ENCODE data around the gene ZNF337.
"Not testable (repeated sequence)": the region's sequence is repeated elsewhere in the genome, so short reads cannot be mapped to it uniquely, and the experiment has no call there.

ZNF337 gene

DNA sequence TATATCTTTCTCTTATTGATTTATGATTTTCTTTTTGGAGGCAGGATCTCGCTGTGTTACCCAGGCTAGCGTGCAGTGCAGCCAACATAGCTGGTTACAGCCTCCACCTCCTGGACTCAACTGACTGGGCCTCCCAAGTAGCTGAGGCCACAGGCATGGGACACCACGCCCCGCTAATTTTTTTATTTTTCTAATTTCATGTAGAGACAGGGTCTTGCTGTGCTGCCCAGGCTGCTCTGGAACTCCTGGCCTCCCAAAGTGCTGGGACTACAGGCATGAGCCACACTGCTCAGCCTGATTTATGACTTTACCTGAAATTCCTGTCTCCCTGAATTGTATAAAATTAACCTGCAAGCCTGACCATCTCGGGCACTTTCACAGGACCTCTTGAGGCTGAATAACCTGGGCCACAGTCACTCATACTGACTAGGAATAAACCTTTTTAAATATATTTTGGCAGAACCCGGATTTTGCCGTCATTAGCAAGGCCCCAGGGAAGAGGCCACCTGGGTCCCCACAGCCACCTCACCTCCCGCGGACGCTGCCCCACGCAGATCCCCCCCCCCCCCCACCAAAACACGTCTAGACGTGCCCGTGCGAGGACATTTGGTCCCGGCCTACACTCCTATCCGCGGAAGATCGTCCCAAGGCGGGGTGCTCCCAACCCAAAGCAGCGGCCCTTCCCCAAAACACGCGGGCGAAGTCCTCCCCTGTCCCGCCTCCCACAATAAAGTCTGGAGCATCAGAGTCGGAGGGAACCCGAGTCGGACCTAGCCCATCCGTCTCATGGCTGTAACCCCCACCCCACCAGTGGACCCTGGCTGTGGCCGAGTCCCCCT is 902 bp downstream of the ZNF337 start:
- DNase-seq (ENCODE audit: low read depth, low spot score), result no peak
- WGBS (ENCODE audit: insufficient coverage, insufficient read length), result no CpG with 5 or more reads among the region's 30 CpGs
- H3K9me3 ChIP-seq (ENCODE audit: control insufficient read depth, insufficient read depth, low read length), result no peaks in the 10 kb centered on the region
- peak overlapping the region; percentile 83 for H3K4me3 ChIP-seq (ENCODE audit: low read length)
- no peak overlapping the region for H3K27ac ChIP-seq (ENCODE audit: low read length)
- no peaks in the 10 kb centered on the region for H3K27me3 ChIP-seq (ENCODE audit: control insufficient read depth, insufficient read depth, low read length)
- H3K36me3 ChIP-seq (ENCODE audit: control insufficient read depth, insufficient read depth, low read length), result no peaks in the 10 kb centered on the region; the same call in 1 of the 2 replicates
- no peaks in the 10 kb centered on the region for H3K4me1 ChIP-seq (ENCODE audit: control insufficient read depth, insufficient read depth, low read length)

- no peak for DNase-seq (ENCODE audit: low read depth, low spot score)
- Histone ChIP-seq H3K9me3 (ENCODE audit: control insufficient read depth, insufficient read depth, low read length) (no peaks in the 10 kb centered on the region), H3K4me1 (ENCODE audit: control insufficient read depth, insufficient read depth, low read length) (no peaks in the 10 kb centered on the region), H3K36me3 (ENCODE audit: control insufficient read depth, insufficient read depth, low read length) (no peaks in the 10 kb centered on the region; the same call in 1 of the 2 replicates), H3K27me3 (ENCODE audit: control insufficient read depth, insufficient read depth, low read length) (no peaks in the 10 kb centered on the region), H3K27ac (ENCODE audit: low read length) (no peak overlapping the region), H3K4me3 (ENCODE audit: low read length) (no peak overlapping the region)
- no CpG with 5 or more reads among the region's 2 CpGs for WGBS (ENCODE audit: insufficient coverage, insufficient read length)
These were observed 4.2 kb downstream of the ZNF337 start for GRCh38 chr20:25692499-25692898.

DNA sequence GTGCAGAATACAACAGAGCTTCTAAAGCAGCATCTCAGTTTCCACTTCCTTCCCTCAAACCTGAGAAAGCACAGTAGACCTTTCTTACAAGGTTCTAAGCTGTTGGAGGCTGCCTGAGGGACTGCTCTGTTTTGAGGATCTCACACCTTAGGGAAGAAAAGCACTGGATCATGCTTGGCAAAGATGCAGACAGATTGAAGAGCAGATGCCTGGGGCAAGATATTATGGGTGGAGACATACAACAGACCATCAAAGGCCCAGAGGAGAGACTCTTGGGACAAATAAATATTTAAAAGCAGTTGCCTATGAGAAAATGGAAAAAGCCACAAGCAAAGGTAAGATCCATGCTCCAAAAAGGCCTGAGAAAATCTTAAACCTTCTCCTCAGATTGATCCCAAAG is 6.2 kb downstream of the ZNF337 start:
- Histone ChIP-seq H3K27me3 (ENCODE audit: control insufficient read depth, insufficient read depth, low read length) (no peaks in the 10 kb centered on the region), H3K9me3 (ENCODE audit: control insufficient read depth, insufficient read depth, low read length) (no peaks in the 10 kb centered on the region), H3K4me1 (ENCODE audit: control insufficient read depth, insufficient read depth, low read length) (no peaks in the 10 kb centered on the region), H3K27ac (ENCODE audit: low read length) (no peak overlapping the region), H3K36me3 (ENCODE audit: control insufficient read depth, insufficient read depth, low read length) (peaks cover 2% of the 10 kb centered on the region; the same call in 1 of the 2 replicates), H3K4me3 (ENCODE audit: low read length) (no peak overlapping the region)
- DNase-seq (ENCODE audit: low read depth, low spot score), result no peak

- WGBS (ENCODE audit: insufficient coverage, insufficient read length), result no CpG with 5 or more reads among the region's 8 CpGs
- H3K27me3 ChIP-seq (ENCODE audit: control insufficient read depth, insufficient read depth, low read length), result no peaks in the 10 kb centered on the region
These were observed 10.3 kb downstream of the ZNF337 start for GRCh38 chr20:25686081-25687067.

DNA sequence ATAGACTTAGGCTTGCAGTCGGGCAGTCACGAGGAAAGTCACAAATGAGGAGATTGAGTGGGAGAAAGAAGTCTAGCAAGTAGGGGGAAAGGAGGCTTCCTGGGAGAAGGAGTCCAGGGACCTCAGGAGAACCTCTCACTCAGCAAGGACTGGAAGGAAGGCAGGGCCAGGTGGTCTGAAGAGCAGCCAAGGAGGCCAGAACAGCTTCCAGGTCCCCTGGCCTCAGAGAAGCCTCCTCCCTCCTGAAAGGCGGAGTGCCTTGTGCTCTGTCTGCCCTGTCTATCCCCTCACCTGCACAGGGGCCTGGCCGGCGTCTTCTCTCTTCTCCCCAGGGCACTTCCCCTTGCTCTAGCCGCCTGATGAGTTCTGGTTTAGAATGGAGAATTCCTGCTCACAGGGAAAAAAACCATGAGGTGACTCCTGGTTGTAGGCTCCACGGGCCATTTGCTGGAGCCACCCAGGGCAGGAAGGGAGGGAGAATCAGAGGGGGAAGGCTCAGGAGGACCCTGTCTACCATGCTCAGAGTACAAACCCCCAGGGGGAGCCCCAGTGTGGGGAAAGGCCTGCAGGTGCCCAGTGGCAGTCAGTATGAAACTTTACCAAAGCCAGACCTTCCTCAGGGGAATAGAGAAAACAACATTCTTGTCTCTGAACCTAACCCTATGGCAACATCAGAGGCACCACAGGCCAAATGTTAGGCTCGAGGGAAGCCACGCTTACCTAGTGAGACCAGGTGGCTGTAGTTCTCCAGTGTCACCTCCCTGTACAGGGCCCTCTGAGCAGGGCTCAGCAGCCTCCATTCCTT is 11.2 kb downstream of the ZNF337 start:
- no CpG with 5 or more reads among the region's 9 CpGs for WGBS (ENCODE audit: insufficient coverage, insufficient read length)
- H3K36me3 ChIP-seq (ENCODE audit: control insufficient read depth, insufficient read depth, low read length), result peaks cover 2% of the 10 kb centered on the region; the same call in 1 of the 2 replicates
- H3K4me1 ChIP-seq (ENCODE audit: control insufficient read depth, insufficient read depth, low read length), result no peaks in the 10 kb centered on the region
- H3K9me3 ChIP-seq (ENCODE audit: control insufficient read depth, insufficient read depth, low read length), result no peaks in the 10 kb centered on the region
- no peak overlapping the region for H3K27ac ChIP-seq (ENCODE audit: low read length)
- DNase-seq (ENCODE audit: low read depth, low spot score), result no peak
- H3K4me3 ChIP-seq (ENCODE audit: low read length), result no peak overlapping the region
- no peaks in the 10 kb centered on the region for H3K27me3 ChIP-seq (ENCODE audit: control insufficient read depth, insufficient read depth, low read length)

More at GRCh38 chr20:25686081-25687067, 10.3 kb downstream of the ZNF337 start:
- Histone ChIP-seq H3K9me3 (ENCODE audit: control insufficient read depth, insufficient read depth, low read length) (no peaks in the 10 kb centered on the region), H3K4me1 (ENCODE audit: control insufficient read depth, insufficient read depth, low read length) (no peaks in the 10 kb centered on the region), H3K27ac (ENCODE audit: low read length) (no peak overlapping the region), H3K36me3 (ENCODE audit: control insufficient read depth, insufficient read depth, low read length) (peaks cover 2% of the 10 kb centered on the region; the same call in 1 of the 2 replicates), H3K4me3 (ENCODE audit: low read length) (no peak overlapping the region)
- DNase-seq (ENCODE audit: low read depth, low spot score), result no peak

- H3K27me3 ChIP-seq (ENCODE audit: control insufficient read depth, insufficient read depth, low read length); H3K36me3 ChIP-seq (ENCODE audit: control insufficient read depth, insufficient read depth, low read length); H3K4me3 ChIP-seq (ENCODE audit: low read length); DNase-seq (ENCODE audit: low read depth, low spot score); H3K4me1 ChIP-seq (ENCODE audit: control insufficient read depth, insufficient read depth, low read length); H3K9me3 ChIP-seq (ENCODE audit: control insufficient read depth, insufficient read depth, low read length); H3K27ac ChIP-seq (ENCODE audit: low read length): not testable (repeated sequence)
- no CpG with 5 or more reads among the region's 3 CpGs for WGBS (ENCODE audit: insufficient coverage, insufficient read length)
These were observed 12.8 kb downstream of the ZNF337 start for GRCh38 chr20:25683826-25684225.

DNA sequence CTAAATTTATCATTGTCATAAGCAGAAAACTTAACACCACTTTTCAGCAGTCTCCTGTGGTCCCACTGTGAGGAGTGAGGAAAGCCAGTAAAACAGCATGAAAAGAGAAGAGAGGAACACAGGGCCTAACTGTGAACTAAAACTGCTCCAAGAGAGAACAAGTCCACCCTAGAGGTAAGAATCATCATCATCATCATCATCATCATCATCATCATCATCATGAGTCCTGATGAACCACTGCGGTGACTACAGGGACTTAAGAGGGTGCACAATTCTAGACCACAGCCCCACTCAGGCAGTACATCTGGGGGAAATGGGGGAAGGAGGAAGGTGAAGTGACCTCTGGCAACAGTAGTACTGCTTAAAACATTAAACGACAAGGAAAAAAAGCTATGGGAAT is 13.6 kb downstream of the ZNF337 start:
- Histone ChIP-seq H3K4me3 (ENCODE audit: low read length) (no peak overlapping the region), H3K9me3 (ENCODE audit: control insufficient read depth, insufficient read depth, low read length) (no peaks in the 10 kb centered on the region), H3K4me1 (ENCODE audit: control insufficient read depth, insufficient read depth, low read length) (no peaks in the 10 kb centered on the region), H3K27ac (ENCODE audit: low read length) (no peak overlapping the region), H3K36me3 (ENCODE audit: control insufficient read depth, insufficient read depth, low read length) (peaks cover 2% of the 10 kb centered on the region; the same call in 1 of the 2 replicates), H3K27me3 (ENCODE audit: control insufficient read depth, insufficient read depth, low read length) (no peaks in the 10 kb centered on the region)
- no peak for DNase-seq (ENCODE audit: low read depth, low spot score)
- no CpG with 5 or more reads among the region's 2 CpGs for WGBS (ENCODE audit: insufficient coverage, insufficient read length)

DNA sequence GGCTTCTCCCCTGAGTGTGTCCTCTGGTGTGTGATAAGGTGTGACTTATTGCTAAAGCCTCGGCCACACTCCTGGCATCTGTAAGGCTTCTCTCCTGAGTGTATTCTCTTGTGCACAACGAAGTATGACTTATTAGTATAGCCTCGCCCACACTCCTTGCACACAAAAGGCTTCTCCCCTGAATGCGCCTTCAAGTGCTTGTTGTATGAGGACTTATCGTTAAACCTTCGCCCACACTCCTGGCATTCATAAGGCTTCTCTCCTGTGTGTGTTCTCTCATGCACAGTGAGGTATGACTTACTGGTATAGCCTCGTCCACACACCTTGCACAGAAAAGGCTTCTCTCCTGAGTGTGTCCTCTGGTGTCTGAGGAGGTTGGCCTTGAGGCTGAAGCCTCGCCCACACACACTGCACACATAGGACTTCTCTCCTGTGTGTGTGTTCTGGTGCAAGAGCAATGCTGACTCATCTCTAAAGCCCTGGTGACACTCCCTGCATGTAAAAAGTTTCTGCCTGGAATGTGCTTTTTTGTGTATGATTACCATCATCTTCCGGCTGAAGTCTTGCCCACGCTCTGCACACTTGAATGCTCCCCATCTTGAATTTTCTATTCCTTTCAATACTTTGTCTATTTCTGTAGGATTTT is 20.4 kb downstream of the ZNF337 start:
- DNase-seq (ENCODE audit: low read depth, low spot score), result no peak
- H3K36me3 ChIP-seq (ENCODE audit: control insufficient read depth, insufficient read depth, low read length), result peaks cover 13% of the 10 kb centered on the region; the same call in 1 of the 2 replicates
- H3K4me1 ChIP-seq (ENCODE audit: control insufficient read depth, insufficient read depth, low read length), result no peaks in the 10 kb centered on the region
- H3K27me3 ChIP-seq (ENCODE audit: control insufficient read depth, insufficient read depth, low read length), result no peaks in the 10 kb centered on the region
- no peak overlapping the region for H3K27ac ChIP-seq (ENCODE audit: low read length)
- no peaks in the 10 kb centered on the region for H3K9me3 ChIP-seq (ENCODE audit: control insufficient read depth, insufficient read depth, low read length)
- no peak overlapping the region for H3K4me3 ChIP-seq (ENCODE audit: low read length)
- no CpG with 5 or more reads among the region's 10 CpGs for WGBS (ENCODE audit: insufficient coverage, insufficient read length)

- DNase-seq (ENCODE audit: low read depth, low spot score), result no peak
- WGBS (ENCODE audit: insufficient coverage, insufficient read length), result no CpG with 5 or more reads among the region's 6 CpGs
- Histone ChIP-seq H3K4me3 (ENCODE audit: low read length) (no peak overlapping the region), H3K27ac (ENCODE audit: low read length) (no peak overlapping the region), H3K4me1 (ENCODE audit: control insufficient read depth, insufficient read depth, low read length) (no peaks in the 10 kb centered on the region), H3K27me3 (ENCODE audit: control insufficient read depth, insufficient read depth, low read length) (no peaks in the 10 kb centered on the region), H3K9me3 (ENCODE audit: control insufficient read depth, insufficient read depth, low read length) (no peaks in the 10 kb centered on the region), H3K36me3 (ENCODE audit: control insufficient read depth, insufficient read depth, low read length) (peaks cover 13% of the 10 kb centered on the region; the same call in 1 of the 2 replicates)
These were observed 21.5 kb downstream of the ZNF337 start for GRCh38 chr20:25675161-25675560.
